ENCODE data around the gene WDR7.

Gene WDR7

DNA sequence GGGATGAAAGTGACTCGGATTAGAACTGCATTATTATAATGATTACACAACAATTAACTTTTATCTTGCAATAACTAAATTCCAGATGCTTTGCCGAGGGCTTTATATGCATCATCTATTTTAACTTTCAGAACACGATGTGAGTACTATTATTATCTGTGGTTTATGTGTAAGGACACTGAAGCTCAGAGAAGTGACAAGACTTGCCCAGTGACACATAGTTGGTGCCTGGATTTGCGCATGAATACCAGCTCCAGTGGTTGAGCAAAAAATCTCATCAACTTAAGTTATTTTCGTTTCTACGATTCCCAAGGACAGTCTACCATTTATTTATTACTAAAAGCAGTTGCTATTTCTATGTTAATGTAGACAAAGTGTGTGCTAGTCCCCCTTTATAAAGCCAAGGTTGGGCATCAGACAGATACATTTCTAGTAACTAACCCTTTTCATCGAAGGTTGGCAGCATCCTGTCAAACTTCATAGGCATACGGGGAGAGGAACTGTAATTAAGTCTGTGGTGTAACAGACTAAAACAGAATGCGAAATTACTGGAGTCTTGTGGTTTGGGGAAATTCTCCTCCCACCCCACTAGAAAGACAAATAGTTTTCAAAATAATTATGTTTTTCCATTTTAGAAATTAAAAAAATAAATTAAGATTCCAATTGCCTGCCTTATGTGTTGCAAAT lies 422.5 kb downstream of the WDR7 start:
- TF ChIP-seq, protein P1, sequence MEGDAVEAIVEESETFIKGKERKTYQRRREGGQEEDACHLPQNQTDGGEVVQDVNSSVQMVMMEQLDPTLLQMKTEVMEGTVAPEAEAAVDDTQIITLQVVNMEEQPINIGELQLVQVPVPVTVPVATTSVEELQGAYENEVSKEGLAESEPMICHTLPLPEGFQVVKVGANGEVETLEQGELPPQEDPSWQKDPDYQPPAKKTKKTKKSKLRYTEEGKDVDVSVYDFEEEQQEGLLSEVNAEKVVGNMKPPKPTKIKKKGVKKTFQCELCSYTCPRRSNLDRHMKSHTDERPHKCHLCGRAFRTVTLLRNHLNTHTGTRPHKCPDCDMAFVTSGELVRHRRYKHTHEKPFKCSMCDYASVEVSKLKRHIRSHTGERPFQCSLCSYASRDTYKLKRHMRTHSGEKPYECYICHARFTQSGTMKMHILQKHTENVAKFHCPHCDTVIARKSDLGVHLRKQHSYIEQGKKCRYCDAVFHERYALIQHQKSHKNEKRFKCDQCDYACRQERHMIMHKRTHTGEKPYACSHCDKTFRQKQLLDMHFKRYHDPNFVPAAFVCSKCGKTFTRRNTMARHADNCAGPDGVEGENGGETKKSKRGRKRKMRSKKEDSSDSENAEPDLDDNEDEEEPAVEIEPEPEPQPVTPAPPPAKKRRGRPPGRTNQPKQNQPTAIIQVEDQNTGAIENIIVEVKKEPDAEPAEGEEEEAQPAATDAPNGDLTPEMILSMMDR (IDR thresholded peaks at IDR 0.05; ENCODE audit: low read depth, low read length) = no peak
- H3K4me3 ChIP-seq (ENCODE audit: low read depth, low read length) = no peak overlapping the region

DNA sequence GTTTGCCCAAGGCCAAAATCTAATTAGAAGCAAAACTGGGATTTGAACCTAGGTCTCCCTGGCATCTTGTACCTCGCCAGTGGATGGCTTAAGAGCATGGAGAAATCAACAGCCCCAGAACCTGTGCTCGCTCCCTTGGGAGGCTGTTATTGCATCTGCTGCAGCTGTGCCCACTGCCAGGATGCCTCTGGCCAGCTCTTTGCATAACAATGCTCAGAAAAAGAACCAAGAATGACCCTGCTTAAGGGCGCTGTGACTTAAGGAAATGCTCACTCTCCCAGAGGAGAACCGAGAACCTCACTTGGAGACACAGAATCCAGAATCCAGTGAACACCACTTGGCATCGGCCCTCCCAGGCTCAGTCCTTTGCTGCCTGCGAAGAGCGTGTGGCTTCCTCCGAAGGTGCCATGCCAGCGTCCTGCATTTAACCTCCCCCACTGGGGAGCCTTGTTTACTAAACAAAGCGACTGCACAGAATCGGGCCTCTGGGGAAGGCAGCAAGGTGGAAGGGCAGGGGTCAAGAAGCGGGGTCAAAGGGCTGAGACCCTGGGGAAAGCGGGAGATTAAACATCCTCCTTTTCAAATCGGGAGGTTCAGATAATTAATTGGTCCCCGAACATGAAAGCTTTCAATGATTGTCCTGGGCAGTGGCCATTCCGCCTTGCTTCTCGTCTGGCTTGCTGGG lies 424.7 kb downstream of the WDR7 start:
- TF ChIP-seq, protein P1 (IDR thresholded peaks at IDR 0.05; ENCODE audit: low read depth, low read length) = no peak
- H3K4me3 ChIP-seq (ENCODE audit: low read depth, low read length) = no peak overlapping the region

DNA sequence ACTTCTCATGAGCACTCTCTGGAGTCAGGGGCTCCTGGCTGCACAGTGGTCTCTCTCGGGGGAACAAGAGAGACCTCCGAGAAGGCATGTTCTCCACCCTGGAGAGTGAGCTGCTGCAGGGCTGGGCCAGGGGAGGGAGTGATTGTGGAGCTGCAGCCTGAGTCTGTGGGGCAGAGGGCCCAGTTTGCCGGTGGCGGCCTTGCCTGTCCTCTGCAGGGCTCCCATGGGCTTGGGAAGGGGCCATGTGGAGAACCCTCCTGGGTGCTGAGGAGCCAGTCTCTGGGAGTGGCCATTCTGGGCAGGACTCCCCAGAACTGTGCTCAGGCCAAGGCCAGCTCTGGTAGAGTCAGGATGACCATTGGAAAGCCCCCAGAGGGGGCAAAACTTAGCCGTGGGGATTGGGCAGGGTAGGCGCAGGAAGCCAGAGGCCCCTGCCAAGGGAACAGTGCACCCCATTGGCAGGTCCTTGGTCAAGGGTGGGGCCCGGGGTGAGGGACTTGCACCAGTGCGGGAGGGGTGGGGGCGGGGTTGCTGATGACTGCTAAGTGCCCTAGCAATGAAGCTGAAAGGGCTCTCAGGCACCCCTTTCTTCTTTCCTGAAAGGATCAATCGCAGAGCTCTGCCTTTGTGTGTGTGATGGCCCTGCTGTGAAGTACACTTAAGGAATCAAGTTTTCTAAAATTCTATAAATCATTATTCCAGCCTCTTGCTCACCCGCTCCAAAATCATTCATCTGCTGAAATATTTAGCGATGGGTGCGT lies 426.0 kb downstream of the WDR7 start:
- TF ChIP-seq, protein P1 (IDR thresholded peaks at IDR 0.05; ENCODE audit: low read depth, low read length) = no peak
- H3K4me3 ChIP-seq (ENCODE audit: low read depth, low read length) = no peak overlapping the region

DNA sequence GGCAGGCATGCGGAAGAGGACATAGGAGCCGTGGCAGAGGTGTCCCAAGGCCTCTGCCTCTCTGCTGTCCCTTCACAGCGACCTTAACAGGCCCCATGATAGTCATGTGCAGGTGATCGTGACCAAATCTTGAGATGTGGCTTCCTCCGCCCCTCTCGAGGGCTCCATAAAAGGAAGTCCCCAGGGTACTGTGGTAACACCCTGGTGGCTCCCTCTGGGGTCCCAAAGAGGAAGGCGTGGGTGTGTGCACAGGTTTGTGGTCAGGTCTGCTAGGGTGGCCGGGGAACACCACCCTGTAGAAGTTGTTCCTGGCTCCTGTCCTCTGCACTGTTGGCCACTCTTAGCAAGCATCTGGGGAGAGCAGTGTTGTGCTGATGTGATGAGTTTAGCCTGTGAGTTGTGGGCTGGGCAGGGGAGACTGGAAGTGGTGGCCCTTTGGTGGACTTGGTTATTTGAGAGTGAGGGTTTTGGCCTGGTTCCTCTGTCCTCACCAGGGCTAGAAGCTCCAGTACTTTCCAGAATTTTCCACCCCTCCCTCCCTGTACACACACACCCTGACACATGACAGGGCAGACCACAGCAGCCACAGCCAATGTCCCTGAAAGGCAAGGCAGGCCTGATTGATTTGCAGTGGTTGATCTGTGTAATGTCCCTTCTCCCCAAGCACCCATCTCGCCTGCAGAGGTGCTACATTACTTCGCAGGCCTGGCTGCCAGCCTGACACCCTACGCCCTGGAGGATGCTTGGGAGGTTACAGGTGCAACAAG lies 426.8 kb downstream of the WDR7 start:
- TF ChIP-seq, protein P1 (IDR thresholded peaks at IDR 0.05; ENCODE audit: low read depth, low read length) = no peak
- no peak overlapping the region for H3K4me3 ChIP-seq (ENCODE audit: low read depth, low read length)

DNA sequence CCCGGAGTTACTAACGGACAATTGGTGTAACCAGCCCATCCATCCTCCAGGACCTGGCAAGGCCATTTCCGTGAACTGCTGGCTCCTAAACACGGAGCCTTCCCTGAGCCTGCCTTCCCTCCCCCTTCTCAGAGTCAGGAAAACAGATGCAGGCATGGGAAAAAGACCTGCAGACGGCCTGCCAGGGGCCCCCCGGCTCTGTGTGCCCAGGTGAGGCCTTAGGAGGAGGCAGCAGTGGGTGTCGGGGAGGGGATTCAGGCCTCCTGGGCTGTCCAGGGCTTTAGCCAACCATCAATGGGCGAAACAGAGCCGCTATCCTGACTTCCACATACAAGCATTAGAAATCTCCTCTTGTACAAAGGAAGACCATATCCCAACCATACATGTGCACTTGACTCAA lies 427.5 kb downstream of the WDR7 start:
- TF ChIP-seq, protein P1 (IDR thresholded peaks at IDR 0.05; ENCODE audit: low read depth, low read length) = no peak
- H3K4me3 ChIP-seq (ENCODE audit: low read depth, low read length) = no peak overlapping the region

DNA sequence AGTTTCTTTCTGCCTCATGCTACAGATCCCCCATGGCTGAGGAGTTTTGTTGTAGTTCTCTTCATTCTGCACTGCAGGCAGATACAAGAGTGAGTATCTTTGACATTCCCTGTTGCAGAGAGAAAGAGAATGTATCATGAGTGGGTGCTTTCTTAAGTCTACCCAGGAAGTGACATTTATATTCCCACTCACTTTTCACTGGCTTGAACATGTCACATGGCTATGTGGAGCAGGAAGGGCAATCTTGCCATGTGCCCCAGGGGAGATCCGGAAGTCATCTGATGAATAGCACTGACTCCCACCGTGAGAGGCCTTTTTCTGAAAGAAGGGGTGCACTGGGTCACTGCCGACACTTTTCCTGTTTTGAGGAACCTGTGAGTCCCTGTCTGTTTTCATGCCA lies 429.3 kb downstream of the WDR7 start:
- no peak overlapping the region for H3K4me3 ChIP-seq (ENCODE audit: low read depth, low read length)
- TF ChIP-seq, protein P1 (IDR thresholded peaks at IDR 0.05; ENCODE audit: low read depth, low read length) = no peak
